ENCODE measurements around the gene ERFL. TPM values are rescaled to one million over a fixed set of nuclear protein-coding genes. Genes with fewer than 3 reads are reported as not detected.
A peak's percentile ranks its signal among the peaks of the same experiment; 100 is the strongest.

ERFL gene
- total and polyA plus RNA-seq, 2 of the 8 experiments (the other 6 are each of a cell fraction or from before 2014, with no cell fraction given): 0.12 TPM; not detected in 1

GRCh38 chr19:41869374-41869955 is 58.8 kb downstream of the ERFL start:
- H4K91ac ChIP-seq (replicated peaks; ENCODE audit: insufficient read length, low read length): no peak overlapping the region
- H3K9ac ChIP-seq (replicated peaks in 1 of 4; ENCODE audit: extremely low read depth in 1 of 4, low read depth in 3 of 4, low read length in 3 of 4): no peak overlapping the region
- no peak overlapping the region for H2BK12ac ChIP-seq (ENCODE audit: low read depth, low read length)
- no peaks in the 10 kb centered on the region for H3K27me3 ChIP-seq (replicated peaks in 1 of 4; ENCODE audit: control insufficient read depth in 3 of 4, extremely low read depth in 1 of 4, insufficient read depth in 3 of 4, low read length in 3 of 4)
- no peak overlapping the region for H3K18ac ChIP-seq (ENCODE audit: extremely low read depth, low read length)
- H3K4me2 ChIP-seq (ENCODE audit: insufficient read depth in 1 of 2, low read depth in 2 of 2, low read length in 2 of 2): no peak overlapping the region
- H2BK20ac ChIP-seq (ENCODE audit: low read length): no peak overlapping the region
- H4K8ac ChIP-seq (ENCODE audit: extremely low read depth, insufficient read depth, low read length): no peak overlapping the region
- H2AFZ ChIP-seq (ENCODE audit: low read length): no peak overlapping the region
- WGBS, 2 experiments (ENCODE audit: extremely low coverage in 1 of 2, insufficient coverage in 1 of 2, insufficient read length in 1 of 2, insufficient replicate concordance in 2 of 2, low coverage in 1 of 2, low lambda C conversion rate in 2 of 2, missing lambda C conversion rate in 1 of 2): 92% methylated on average over 13 of the region's 13 CpGs; no CpG with 5 or more reads in 1 of the 2 experiments
- H3K79me2 ChIP-seq (ENCODE audit: control insufficient read depth in 1 of 2, insufficient read depth in 2 of 2, low read length in 2 of 2): peaks cover 0 to 32% of the 10 kb centered on the region in 2 experiments; a peak in 3 of 4 replicates
- H3K9me3 ChIP-seq (ENCODE audit: insufficient read depth in 2 of 2, low read depth in 1 of 2, low read length in 1 of 2): no peaks in the 10 kb centered on the region
- H3K56ac ChIP-seq (replicated peaks; ENCODE audit: insufficient read length, low read depth, low read length): no peak overlapping the region
- no peak overlapping the region for H3K14ac ChIP-seq (ENCODE audit: insufficient read length)
- POLR2A ChIA-PET (ENCODE audit: partially characterized antibody): interaction anchor here (0.9 to 13.9 kb wide), 12 partner anchors 12 to 559 kb away, joined by 3 to 298 read pairs (median 5); partner anchors contain the start of genes ARHGEF1, B9D2, RABAC1 and RPS19
- no peak for TF ChIP-seq NANOG (IDR thresholded peaks at IDR 0.05; ENCODE audit: insufficient read depth, low read depth, low read length, poor library complexity, severe bottlenecking)
- no peak for TF ChIP-seq PHF8 (conservative IDR thresholded peaks at IDR 0.05; ENCODE audit: low read depth, low read length)
- 0 out of 3 replicates have a peak, but pooled peaks of 1 of the 2 experiments have one; percentile 0 for TF ChIP-seq POLR2A (IDR thresholded peaks at IDR 0.05; ENCODE audit: control extremely low read depth in 1 of 2, low read depth in 2 of 2, low read length in 2 of 2)
- no peak for TF ChIP-seq SUZ12 (IDR thresholded peaks at IDR 0.05; ENCODE audit: low read length)
- TF ChIP-seq POLR2AphosphoS5 (IDR thresholded peaks at IDR 0.05; ENCODE audit: low read depth, low read length): peak; percentile 20
- no peak for TF ChIP-seq EGR1 (IDR thresholded peaks at IDR 0.05; ENCODE audit: borderline replicate concordance, low read depth, low read length)
- no peak for TF ChIP-seq SP2 (IDR thresholded peaks at IDR 0.05; ENCODE audit: low read length)
- TF ChIP-seq EZH2 (IDR thresholded peaks at IDR 0.05; ENCODE audit: low read depth, low read length, severe bottlenecking): no peak
- no peak for TF ChIP-seq JUN (IDR thresholded peaks at IDR 0.05; ENCODE audit: low read depth, low read length)
- no peak for TF ChIP-seq YY1 (IDR thresholded peaks at IDR 0.05; ENCODE audit: low read depth, low read length)
- TF ChIP-seq SRF (IDR thresholded peaks at IDR 0.05; ENCODE audit: low read depth, low read length): no peak
- H2BK5ac ChIP-seq (ENCODE audit: low read depth, low read length): no peak overlapping the region
- H2AK5ac ChIP-seq (ENCODE audit: low read depth, low read length): no peak overlapping the region
- no peak overlapping the region for H2BK120ac ChIP-seq (replicated peaks; ENCODE audit: low read depth, low read length)
- H3K23me2 ChIP-seq (ENCODE audit: low read depth, low read length): no peaks in the 10 kb centered on the region
- H3K79me1 ChIP-seq (ENCODE audit: low read depth, low read length): peaks cover 12% of the 10 kb centered on the region
- no peak overlapping the region for H3K23ac ChIP-seq (ENCODE audit: insufficient read length)
- H2BK15ac ChIP-seq (ENCODE audit: low read length): no peak overlapping the region
- H3K27ac ChIP-seq (ENCODE audit: low read depth, low read length): no peak overlapping the region
- H3K36me3 ChIP-seq (ENCODE audit: control insufficient read depth in 2 of 4, insufficient read depth in 4 of 4, low read length in 3 of 4): peaks cover 38 to 71% (median 61%) of the 10 kb centered on the region in 4 experiments
- H4K5ac ChIP-seq (ENCODE audit: insufficient read length, low read depth, low read length): no peak overlapping the region
- H3K4ac ChIP-seq (replicated peaks; ENCODE audit: insufficient read length, low read depth, low read length): no peak overlapping the region
- peaks cover 32 to 42% of the 10 kb centered on the region in 2 experiments for H4K20me1 ChIP-seq (replicated peaks in 1 of 2; ENCODE audit: control insufficient read depth in 1 of 2, insufficient read depth in 2 of 2, low read length in 2 of 2)
- DNase-seq (ENCODE audit: low read depth in 1 of 2, low spot score in 2 of 2) (no peak), FAIRE-seq (no peak)
- H3K4me1 ChIP-seq (replicated peaks in 1 of 4; ENCODE audit: control insufficient read depth in 3 of 4, insufficient read depth in 4 of 4, low read length in 3 of 4): peaks cover 0 to 5% (median 2%) of the 10 kb centered on the region in 4 experiments; a peak in 5 of 7 replicates
- CTCF ChIA-PET (ENCODE audit: partially characterized antibody): interaction anchor here (1.5 kb wide), 1 partner anchor 68 kb away, joined by 3 read pairs; no protein-coding TSS in a partner anchor
- no peak overlapping the region for H3K4me3 ChIP-seq (ENCODE audit: extremely low read depth in 1 of 4, insufficient read depth in 2 of 4, low read depth in 3 of 4, low read length in 4 of 4)

Measured in H1 (cell line).